Measurements from ENCODE around the gene MYH7.
"Not testable (repeated sequence)": the region's sequence is repeated elsewhere in the genome, so short reads cannot be mapped to it uniquely, and the experiment has no call there.

The MYH7 gene

GRCh38 chr14:23386266-23386657 is 49.2 kb downstream of the MYH7 start:
- not testable (repeated sequence) for DNase-seq (ENCODE audit: low spot score)

GRCh38 chr14:23385642-23386265 is 49.7 kb downstream of the MYH7 start:
- no peak for DNase-seq (ENCODE audit: low spot score)

GRCh38 chr14:23385244-23385641 is 50.2 kb downstream of the MYH7 start:
- no peak for DNase-seq (ENCODE audit: low spot score)

- DNase-seq (ENCODE audit: low spot score): no peak
These were observed 50.9 kb downstream of the MYH7 start for GRCh38 chr14:23384364-23385080.

GRCh38 chr14:23382731-23383440 is 52.6 kb downstream of the MYH7 start:
- no peak for DNase-seq (ENCODE audit: low spot score)

GRCh38 chr14:23382276-23382675 is 53.2 kb downstream of the MYH7 start:
- DNase-seq (ENCODE audit: low spot score): no peak

GRCh38 chr14:23381871-23382270 is 53.6 kb downstream of the MYH7 start:
- DNase-seq (ENCODE audit: low spot score): no peak

GRCh38 chr14:23380976-23381375 is 54.5 kb downstream of the MYH7 start:
- no peak for DNase-seq (ENCODE audit: low spot score)

- peak; percentile 23 for DNase-seq (ENCODE audit: low spot score)
These were observed 55.1 kb downstream of the MYH7 start for GRCh38 chr14:23380197-23380914.

- DNase-seq (ENCODE audit: low spot score): peak; percentile 26
These were observed 55.9 kb downstream of the MYH7 start for GRCh38 chr14:23379366-23380196.

- no peak for DNase-seq (ENCODE audit: low spot score)
These were observed 56.7 kb downstream of the MYH7 start for GRCh38 chr14:23378612-23379220.

- no peak for DNase-seq (ENCODE audit: low spot score)
These were observed 57.6 kb downstream of the MYH7 start for GRCh38 chr14:23377573-23378563.

- peak; percentile 25 for DNase-seq (ENCODE audit: low spot score)
These were observed 58.3 kb downstream of the MYH7 start for GRCh38 chr14:23377198-23377550.

- peak; percentile 98 for DNase-seq (ENCODE audit: low spot score)
These were observed 58.8 kb downstream of the MYH7 start, which contains the start of gene CMTM5 for GRCh38 chr14:23376482-23377197. TSS of gene CMTM5 (plus strand) at chr14:23377046. CDS start at chr14:23377252, 206 bp downstream.

- no peak for DNase-seq (ENCODE audit: low spot score)
These were observed 59.8 kb downstream of the MYH7 start for GRCh38 chr14:23375527-23376251.

- DNase-seq (ENCODE audit: low spot score): no peak
These were observed 62.4 kb downstream of the MYH7 start for GRCh38 chr14:23373041-23373440.

GRCh38 chr14:23372509-23372908 is 63.0 kb downstream of the MYH7 start, which contains the start of gene IL25:
TSS of gene IL25 (plus strand) at chr14:23372809.
- no peak for DNase-seq (ENCODE audit: low spot score)

- DNase-seq (ENCODE audit: low spot score): no peak
These were observed 63.6 kb downstream of the MYH7 start for GRCh38 chr14:23371865-23372264.
